Renal cortex interstitium (tissue), 15 donors: ENCODE data around the gene ARMCX6. TPM values are rescaled to one million over a fixed set of nuclear protein-coding genes. Genes with fewer than 3 reads are reported as not detected.
"Not testable (repeated sequence)": the region's sequence is repeated elsewhere in the genome, so short reads cannot be mapped to it uniquely, and the experiment has no call there.

ENCODE experiments used
- DNase-seq, 11 donors: peaks; one replicate each; pipeline ENCODE4 v3.0.0-alpha.2; 2013; ENCODE audit warnings: low read depth in 9 of 11, low spot score in 4 of 11; ENCODE audit errors: extremely low read depth in 1 of 11
- long read RNA-seq, 16 experiments: transcript quantifications; one replicate each; lab custom pipeline, GENCODE V29; 2026
- polyA plus RNA-seq, 3 donors: library from polyadenylated mRNA; unstranded; fragments of 120-200 nt; gene quantifications; one replicate each; pipeline ENCODE4 v1.2.1, GENCODE V29; 2013; ENCODE audit not compliant: insufficient read length in 3 of 3

Gene ARMCX6
- polyA plus RNA-seq: 10 to 100 TPM; 82.1 to 83.7 (median 82.6) TPM
- long read RNA-seq, donor 1, transcript ARMCX6-206 (4 exons, 846 nt): major isoform, 9 of 14 reads
- long read RNA-seq, donor 1, partial matches to known transcripts: 0 of 14 reads
- long read RNA-seq, donor 1, other reads (novel, unspliced or antisense): 0 of 14 reads
- long read RNA-seq, donor 2, transcript ARMCX6-206 (4 exons, 846 nt): major isoform, 5 of 8 reads
- long read RNA-seq, donor 2, partial matches to known transcripts: 0 of 8 reads
- long read RNA-seq, donor 2, other reads (novel, unspliced or antisense): 0 of 8 reads
- long read RNA-seq, donor 3, transcript ARMCX6-206 (4 exons, 846 nt): major isoform, 14 of 30 reads
- long read RNA-seq, donor 3, transcript ARMCX6-201 (3 exons, 1,846 nt): major isoform, 14 of 30 reads
- long read RNA-seq, donor 3, partial matches to known transcripts: 0 of 30 reads
- long read RNA-seq, donor 3, other reads (novel, unspliced or antisense): 0 of 30 reads
- long read RNA-seq, donor 4, transcript ARMCX6-206 (4 exons, 846 nt): major isoform, 5 of 16 reads
- long read RNA-seq, donor 4, transcript ARMCX6-201 (3 exons, 1,846 nt): major isoform, 5 of 16 reads
- long read RNA-seq, donor 4, partial matches to known transcripts: 5 of 16 reads
- long read RNA-seq, donor 4, other reads (novel, unspliced or antisense): 0 of 16 reads
- long read RNA-seq, donor 5, transcript ARMCX6-201 (3 exons, 1,846 nt): minor isoform, 15 of 640 reads
- long read RNA-seq, donor 5, transcript ARMCX6-206 (4 exons, 846 nt): major isoform, 19 of 640 reads
- long read RNA-seq, donor 5, partial matches to known transcripts: 562 of 640 reads
- long read RNA-seq, donor 5, other reads (novel, unspliced or antisense): 44 of 640 reads
- long read RNA-seq, donor 6, transcript ARMCX6-201 (3 exons, 1,846 nt): major isoform, 5 of 9 reads
- long read RNA-seq, donor 6, partial matches to known transcripts: 0 of 9 reads
- long read RNA-seq, donor 6, other reads (novel, unspliced or antisense): 0 of 9 reads
- long read RNA-seq, donor 7, transcript ARMCX6-201 (3 exons, 1,846 nt): major isoform, 12 of 19 reads
- long read RNA-seq, donor 7, transcript ARMCX6-206 (4 exons, 846 nt): minor isoform, 7 of 19 reads
- long read RNA-seq, donor 7, partial matches to known transcripts: 0 of 19 reads
- long read RNA-seq, donor 7, other reads (novel, unspliced or antisense): 0 of 19 reads
- long read RNA-seq, donor 8, transcript ARMCX6-201 (3 exons, 1,846 nt): minor isoform, 7 of 36 reads
- long read RNA-seq, donor 8, transcript ARMCX6-206 (4 exons, 846 nt): major isoform, 16 of 36 reads
- long read RNA-seq, donor 8, partial matches to known transcripts: 12 of 36 reads
- long read RNA-seq, donor 8, other reads (novel, unspliced or antisense): 0 of 36 reads
- long read RNA-seq, donor 9, transcript ARMCX6-201 (3 exons, 1,846 nt): major isoform, 18 of 35 reads
- long read RNA-seq, donor 9, transcript ARMCX6-206 (4 exons, 846 nt): minor isoform, 14 of 35 reads
- long read RNA-seq, donor 9, partial matches to known transcripts: 0 of 35 reads
- long read RNA-seq, donor 9, other reads (novel, unspliced or antisense): 0 of 35 reads
- long read RNA-seq, donor 10, transcript ARMCX6-206 (4 exons, 846 nt): major isoform, 11 of 17 reads
- long read RNA-seq, donor 10, partial matches to known transcripts: 0 of 17 reads
- long read RNA-seq, donor 10, other reads (novel, unspliced or antisense): 0 of 17 reads
- long read RNA-seq, donor 11, transcript ARMCX6-201 (3 exons, 1,846 nt): major isoform, 6 of 11 reads
- long read RNA-seq, donor 11, partial matches to known transcripts: 0 of 11 reads
- long read RNA-seq, donor 11, other reads (novel, unspliced or antisense): 0 of 11 reads
- long read RNA-seq, donor 12, partial matches to known transcripts: 0 of 6 reads
- long read RNA-seq, donor 12, other reads (novel, unspliced or antisense): 0 of 6 reads
- long read RNA-seq, donor 13, transcript ARMCX6-201 (3 exons, 1,846 nt): minor isoform, 11 of 32 reads
- long read RNA-seq, donor 13, transcript ARMCX6-206 (4 exons, 846 nt): major isoform, 17 of 32 reads
- long read RNA-seq, donor 13, partial matches to known transcripts: 0 of 32 reads
- long read RNA-seq, donor 13, other reads (novel, unspliced or antisense): 0 of 32 reads
- long read RNA-seq, donor 14, transcript ARMCX6-201 (3 exons, 1,846 nt): minor isoform, 10 of 25 reads
- long read RNA-seq, donor 14, transcript ARMCX6-206 (4 exons, 846 nt): major isoform, 13 of 25 reads
- long read RNA-seq, donor 14, partial matches to known transcripts: 0 of 25 reads
- long read RNA-seq, donor 14, other reads (novel, unspliced or antisense): 0 of 25 reads
- long read RNA-seq, donor 15, partial matches to known transcripts: 0 of 6 reads
- long read RNA-seq, donor 15, other reads (novel, unspliced or antisense): 0 of 6 reads
- long read RNA-seq, donor 16, transcript ARMCX6-206 (4 exons, 846 nt): minor isoform, 17 of 49 reads
- long read RNA-seq, donor 16, transcript ARMCX6-201 (3 exons, 1,846 nt): major isoform, 25 of 49 reads
- long read RNA-seq, donor 16, partial matches to known transcripts: 0 of 49 reads
- long read RNA-seq, donor 16, other reads (novel, unspliced or antisense): 6 of 49 reads

- peak in 8 of 11 donors; percentile 56 to 79 (median 74) for DNase-seq
Measured at GRCh38 chrX:101617211-101618191, at the start of gene ARMCX6. Gene ARMCX6 (minus strand): TSS chrX:101618000. CDS start chrX:101616620, 1,380 bp downstream.

GRCh38 chrX:101659601-101660063 lies 41.8 kb upstream of the ARMCX6 start, which contains the start of gene ARMCX2:
Gene ARMCX2 (minus strand): TSS chrX:101659850. CDS start chrX:101657588, 2,262 bp downstream.
- peak in 10 of 11 donors; percentile 30 to 70 (median 55) for DNase-seq

- peak in 10 of 11 donors; percentile 31 to 63 (median 52) for DNase-seq
Measured at GRCh38 chrX:101658661-101659491, 41.1 kb upstream of the ARMCX6 start.

GRCh38 chrX:101657495-101657894 lies 39.7 kb upstream of the ARMCX6 start:
- no peak for DNase-seq

- DNase-seq: no peak
Measured at GRCh38 chrX:101656817-101657216, 39.0 kb upstream of the ARMCX6 start.

- DNase-seq: no peak
Measured at GRCh38 chrX:101655534-101655933, 37.7 kb upstream of the ARMCX6 start.

- not testable (repeated sequence) for DNase-seq
Measured at GRCh38 chrX:101647716-101648115, 29.9 kb upstream of the ARMCX6 start.

GRCh38 chrX:101642093-101642492 lies 24.3 kb upstream of the ARMCX6 start:
- DNase-seq: no peak

- DNase-seq: no peak
Measured at GRCh38 chrX:101639583-101639982, 21.8 kb upstream of the ARMCX6 start.

- peak in 3 of 11 donors; percentile 13 to 38 (median 35) for DNase-seq
Measured at GRCh38 chrX:101619364-101619763, 1.6 kb upstream of the ARMCX6 start.

GRCh38 chrX:101605728-101606127 lies 12.1 kb downstream of the ARMCX6 start:
- DNase-seq: no peak

- DNase-seq: no peak
Measured at GRCh38 chrX:101605146-101605545, 12.7 kb downstream of the ARMCX6 start.

GRCh38 chrX:101602077-101602476 lies 15.7 kb downstream of the ARMCX6 start:
- DNase-seq: no peak

GRCh38 chrX:101599592-101599991 lies 18.2 kb downstream of the ARMCX6 start:
- DNase-seq: not testable (repeated sequence)
